Kidney (tissue), 14 donors: ENCODE measurements around the gene ZNF865. TPM values are rescaled to one million over a fixed set of nuclear protein-coding genes. Genes with fewer than 3 reads are reported as not detected.

Experiments
- DNase-seq, 5 donors: peaks; one replicate each; pipeline ENCODE4 v3.0.0-alpha.2; 2013 to 2020
- FAIRE-seq: peaks from 2 replicates; lab custom pipeline; 2012; peaks lifted over from hg19 to GRCh38; lab: Jason Lieb, UNC
- H3K27ac ChIP-seq, 2 donors: one replicate each; pipeline ENCODE4 v1.7.0; 2013; ENCODE audit warnings: low read depth in 2 of 2, low read length in 2 of 2, inconsistent platforms in 1 of 2
- H3K27me3 ChIP-seq: one replicate; pipeline ENCODE4 v1.7.1; 2013; ENCODE audit warnings: low read length, inconsistent platforms; ENCODE audit not compliant: control insufficient read depth, insufficient read depth
- H3K36me3 ChIP-seq, 3 donors: one replicate each; pipeline versions ENCODE4 v1.7.0 to v1.7.1; 2013; ENCODE audit warnings: low read length in 3 of 3, control low read depth in 1 of 3, inconsistent platforms in 1 of 3; ENCODE audit not compliant: insufficient read depth in 3 of 3, control insufficient read depth in 2 of 3
- H3K4me1 ChIP-seq, 3 donors: one replicate each; pipeline versions ENCODE4 v1.7.0 to v1.7.1; 2013; ENCODE audit warnings: low read length in 3 of 3, inconsistent platforms in 1 of 3, low read depth in 1 of 3; ENCODE audit not compliant: control insufficient read depth in 2 of 3, insufficient read depth in 2 of 3
- H3K4me3 ChIP-seq, 3 donors: one replicate each; pipeline versions ENCODE4 v1.7.0 to v1.8.1; 2013; ENCODE audit warnings: low read length in 3 of 3, control low read depth in 1 of 3, inconsistent platforms in 1 of 3
- H3K9ac ChIP-seq, 3 donors: one replicate each; pipeline versions ENCODE4 v1.7.0 to v1.7.1; 2013; ENCODE audit warnings: low read length in 3 of 3, control low read depth in 1 of 3, inconsistent platforms in 1 of 3
- H3K9me3 ChIP-seq, 3 donors: one replicate each; pipeline versions ENCODE4 v1.7.0 to v1.7.1; 2013; ENCODE audit warnings: low read length in 3 of 3, control low read depth in 1 of 3, inconsistent platforms in 1 of 3; ENCODE audit not compliant: control insufficient read depth in 2 of 3, insufficient read depth in 1 of 3
- CTCF ChIP-seq: IDR thresholded peaks from 3 replicates; pipeline ENCODE4 v1.5.1; 2012; ENCODE audit warnings: mild to moderate bottlenecking, moderate library complexity, borderline replicate concordance; ENCODE audit not compliant: insufficient read depth; ENCODE audit errors: extremely low read depth
- intact Hi-C: fragments of 100-400 bp; cut with DNase I; formaldehyde crosslinking; loops from one replicate; pipeline ENCODE4 v1.11.1; 2022
- polyA plus RNA-seq: library from polyadenylated mRNA; stranded (reverse); fragments of 350-450 nt; fragmentation: Illumina TruSeq; extraction: RNeasy Lipid Tissue Mini Kit (QIAGEN cat#74804); gene quantifications from one replicate; pipeline ENCODE4 v1.2.3, GENCODE V29; 2014; ENCODE audit warnings: low read depth, low replicate concordance; ENCODE audit not compliant: insufficient read depth
- total RNA-seq: library from RNA; stranded (reverse); fragmentation: NEBNext Ultra II Directional; extraction: Animal tissue kit (Norgen Biotek cat#: 25700); gene quantifications from one replicate; pipeline ENCODE4 v1.2.1, GENCODE V29; 2021
- donor health status: control.
- donor health status: control.
- donor health status: control.
- donor health status: control.
- donor health status: control.
- donor health status: DM: yes; HTN: yes; CAD: no.
- donor health status: Normal renal cell carcinoma (clear cell type).

ZNF865 gene
- total and polyA plus RNA-seq, 2 donors from 2014 or later = 5.8 to 17.4 TPM

GRCh38 chr19:55645512-55645881 is 40.0 kb downstream of the ZNF865 start:
- DNase-seq (peak in 1 of 5 donors; percentile 43), FAIRE-seq (no peak)
- Histone ChIP-seq H3K27ac (no peak overlapping the region), H3K4me3 (no peak overlapping the region), H3K27me3 (no peaks in the 10 kb centered on the region), H3K4me1 (peaks cover 0 to 42% (median 4%) of the 10 kb centered on the region in 3 donors), H3K9me3 (no peaks in the 10 kb centered on the region), H3K36me3 (no peaks in the 10 kb centered on the region), H3K9ac (no peak overlapping the region)
- TF ChIP-seq CTCF = no peak
- intact Hi-C loops = no loop called here

DNA sequence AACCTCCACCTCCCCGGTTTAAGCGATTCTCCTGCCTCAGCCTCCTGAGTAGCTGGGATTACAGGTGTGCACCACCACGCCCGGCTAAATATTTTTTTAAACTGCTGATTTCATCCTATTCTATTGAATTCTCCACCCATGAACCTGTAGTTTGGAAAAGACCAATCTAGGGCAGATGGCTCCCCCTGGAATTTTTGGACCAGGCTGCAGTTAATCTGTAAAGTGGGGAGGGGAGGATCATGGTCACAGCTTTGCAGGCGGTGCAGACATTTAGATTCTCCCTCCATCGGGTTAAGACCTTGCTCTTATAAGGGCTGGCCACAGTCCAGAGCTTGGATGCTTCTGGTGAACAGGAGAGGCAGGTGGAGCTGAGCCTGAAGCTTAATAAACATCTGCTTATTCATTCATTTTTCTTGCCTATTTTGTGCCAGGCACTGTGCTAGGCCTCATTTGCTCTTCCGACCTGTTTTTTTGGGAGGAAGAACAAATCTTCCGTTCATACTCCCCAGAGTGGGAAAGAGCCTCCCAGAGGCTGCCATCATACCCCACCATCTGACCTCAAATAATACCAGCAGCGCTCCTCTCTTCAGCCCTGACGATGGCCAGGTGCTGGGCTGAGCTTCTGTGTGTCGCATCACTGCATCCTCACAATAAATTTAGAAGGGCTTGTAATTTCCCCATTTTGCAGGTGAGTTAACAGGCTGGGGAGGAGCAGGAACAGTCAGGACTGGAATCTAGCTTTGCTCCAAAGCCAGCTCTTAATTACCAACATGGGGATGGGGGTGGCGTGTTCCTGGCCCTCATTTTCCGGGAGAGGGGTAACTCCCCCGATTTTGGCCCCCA is 41.7 kb downstream of the ZNF865 start:
- peak overlapping the region; percentile 5 to 72 (median 10) for H3K9ac ChIP-seq
- DNase-seq (peak in 1 of 5 donors; percentile 48), FAIRE-seq (no peak)
- intact Hi-C loops = no loop called here
- no peaks in the 10 kb centered on the region for H3K9me3 ChIP-seq
- no peaks in the 10 kb centered on the region for H3K27me3 ChIP-seq
- no peaks in the 10 kb centered on the region for H3K36me3 ChIP-seq
- peak overlapping the region; percentile 41 to 84 (median 65) for H3K4me3 ChIP-seq
- peak overlapping the region; percentile 28 to 89 for H3K27ac ChIP-seq
- no peak for TF ChIP-seq CTCF
- H3K4me1 ChIP-seq = peaks cover 0 to 39% (median 4%) of the 10 kb centered on the region in 3 donors

DNA sequence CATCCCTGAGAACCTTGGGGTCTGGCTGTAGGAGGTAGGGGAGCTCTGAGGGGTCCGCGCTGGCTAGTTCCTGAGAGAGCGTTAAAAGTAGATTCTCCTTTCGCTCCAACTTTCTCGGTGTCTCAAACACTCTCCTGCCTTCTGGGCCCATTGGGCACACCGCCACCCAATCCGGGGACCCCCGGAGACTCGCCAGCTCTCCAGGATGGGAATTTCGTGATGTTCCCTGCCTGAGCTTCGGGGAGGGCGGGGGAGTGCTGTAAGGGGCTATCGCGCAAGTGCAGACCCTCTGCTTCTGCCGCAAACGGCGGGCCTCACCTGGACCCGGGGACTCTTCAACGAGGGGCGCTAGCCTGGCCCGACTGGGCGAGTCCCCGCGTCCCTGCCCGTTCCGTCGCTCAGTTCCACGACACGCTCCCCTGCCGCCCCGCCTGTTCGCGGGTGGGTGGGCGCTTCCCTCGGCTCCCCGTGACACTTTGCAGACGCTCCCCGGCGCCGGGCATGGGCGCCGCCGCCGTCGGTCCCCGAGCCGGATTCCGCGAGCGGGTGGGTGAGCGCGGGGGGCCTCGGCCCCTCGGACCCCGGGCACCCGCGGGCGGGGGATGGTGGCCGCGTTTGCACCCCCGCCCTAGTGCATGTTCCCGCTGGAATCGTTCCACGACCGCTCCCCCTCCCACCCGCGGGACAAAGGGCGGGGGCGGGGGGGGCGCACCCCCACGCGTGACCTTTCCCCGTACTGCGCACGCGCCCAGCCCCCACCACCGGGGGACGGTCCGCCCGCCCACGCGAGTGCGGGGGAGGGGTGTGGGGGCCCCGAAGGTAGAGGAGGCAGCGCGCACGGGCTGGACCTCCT is 42.5 kb downstream of the ZNF865 start, which contains the start of gene CCDC106:
TSS of gene CCDC106 (plus strand) at position 481 of the 853 bp plus-strand sequence. CDS start 835 bp downstream, outside the sequence.
- Histone ChIP-seq H3K36me3 (no peaks in the 10 kb centered on the region), H3K4me1 (peaks cover 0 to 32% (median 3%) of the 10 kb centered on the region in 3 donors), H3K4me3 (peak within 1 kb of the TSS; percentile 58 to 84 (median 65)), H3K27me3 (no peaks in the 10 kb centered on the region), H3K27ac (peak within 1 kb of the TSS; percentile 52 to 89), H3K9me3 (no peaks in the 10 kb centered on the region), H3K9ac (peak within 1 kb of the TSS; percentile 10 to 72 (median 72))
- intact Hi-C loops = no loop called here
- DNase-seq (peak; percentile 86 to 91 (median 90)), FAIRE-seq (no peak)
- TF ChIP-seq CTCF = no peak
